HG02763 (cell line): ENCODE results near the gene DSE.

Experiments
- ATAC-seq: cut with Tn5 transposase; IDR thresholded peaks from one replicate; pipeline ENCODE4 v1.9.1; 2021; ENCODE audit warnings: mild to moderate bottlenecking, moderate library complexity; ENCODE audit not compliant: unreplicated experiment

Gene DSE

GRCh38 chr6:116386581-116387299 lies 16.0 kb downstream of the DSE start:
- no peak for ATAC-seq

GRCh38 chr6:116387374-116387773 lies 16.6 kb downstream of the DSE start:
- ATAC-seq, result peak; percentile 68

GRCh38 chr6:116388924-116389323 lies 18.2 kb downstream of the DSE start:
- no peak for ATAC-seq

GRCh38 chr6:116389357-116389756 lies 18.6 kb downstream of the DSE start:
- ATAC-seq, result no peak

GRCh38 chr6:116390581-116390980 lies 19.8 kb downstream of the DSE start:
- ATAC-seq, result peak; percentile 47

- no peak for ATAC-seq
These were observed 21.6 kb downstream of the DSE start for GRCh38 chr6:116392132-116393013.

- ATAC-seq, result no peak
These were observed 22.7 kb downstream of the DSE start for GRCh38 chr6:116393430-116393829.

GRCh38 chr6:116395647-116396046 lies 24.9 kb downstream of the DSE start:
- ATAC-seq, result no peak

GRCh38 chr6:116396441-116396840 lies 25.7 kb downstream of the DSE start:
- ATAC-seq, result no peak

- no peak for ATAC-seq
These were observed 27.2 kb downstream of the DSE start for GRCh38 chr6:116397914-116398313.

GRCh38 chr6:116398316-116399010 lies 27.7 kb downstream of the DSE start:
- ATAC-seq, result no peak

- ATAC-seq, result no peak
These were observed 28.5 kb downstream of the DSE start for GRCh38 chr6:116399287-116399686.

GRCh38 chr6:116400328-116400727 lies 29.6 kb downstream of the DSE start:
- no peak for ATAC-seq

GRCh38 chr6:116402108-116402937 lies 31.6 kb downstream of the DSE start:
- no peak for ATAC-seq

GRCh38 chr6:116403205-116403604 lies 32.5 kb downstream of the DSE start:
- no peak for ATAC-seq

GRCh38 chr6:116404696-116405095 lies 33.9 kb downstream of the DSE start:
- no peak for ATAC-seq

GRCh38 chr6:116405138-116405537 lies 34.4 kb downstream of the DSE start:
- ATAC-seq, result peak; percentile 69

- ATAC-seq, result no peak
These were observed 35.1 kb downstream of the DSE start for GRCh38 chr6:116405652-116406356.

GRCh38 chr6:116406678-116407345 lies 36.1 kb downstream of the DSE start:
- no peak for ATAC-seq
